ENCODE results near the gene ATP11B. TPM values are rescaled to one million over a fixed set of nuclear protein-coding genes. Genes with fewer than 3 reads are reported as not detected.

The ATP11B gene
- total RNA-seq, 2 donors from 2014 or later = 100 to 129 TPM

DNA sequence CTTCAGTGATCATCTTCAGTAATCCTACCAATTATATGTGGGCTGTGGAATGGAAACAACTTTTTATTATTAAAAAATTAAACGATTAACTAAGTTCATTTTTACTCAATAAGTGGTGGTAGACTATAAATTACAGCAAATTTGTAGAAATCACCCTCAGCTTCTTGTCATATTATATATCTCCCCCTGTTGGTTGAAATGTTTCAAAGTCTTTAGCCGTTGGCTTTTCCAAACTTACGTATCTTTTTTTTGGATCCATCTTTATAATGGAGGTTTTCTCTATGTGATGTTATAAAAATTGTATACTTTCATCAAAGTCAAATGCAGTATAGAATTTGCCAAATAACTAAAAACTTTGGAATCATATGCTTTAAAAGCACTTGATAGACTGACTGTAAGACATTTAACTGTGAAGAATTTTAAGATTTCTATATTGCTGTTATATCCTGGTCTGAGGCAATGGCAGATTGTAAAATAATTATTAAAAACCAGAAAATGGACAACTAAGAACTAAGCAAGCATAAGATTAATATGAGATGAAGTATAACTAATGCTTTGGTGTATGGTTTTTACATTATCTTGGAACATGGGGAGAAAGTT is 44.7 kb downstream of the ATP11B start:
- Histone ChIP-seq H3K4me3 (no peak overlapping the region), H3K9ac (ENCODE audit: low read depth in 2 of 2, low read length in 2 of 2) (no peak overlapping the region), H3K36me3 (no peaks in the 10 kb centered on the region), H3K27ac (no peak overlapping the region), H3K9me3 (no peaks in the 10 kb centered on the region), H3K4me1 (no peaks in the 10 kb centered on the region), H3K27me3 (no peaks in the 10 kb centered on the region)
- intact Hi-C loops (cut with DNase I) = loop anchor here (5.0 kb wide), 1 partner anchor 126 kb away; no protein-coding TSS in a partner anchor
- no peak for DNase-seq
- peak; percentile 27 for TF ChIP-seq CTCF (IDR thresholded peaks at IDR 0.05)

DNA sequence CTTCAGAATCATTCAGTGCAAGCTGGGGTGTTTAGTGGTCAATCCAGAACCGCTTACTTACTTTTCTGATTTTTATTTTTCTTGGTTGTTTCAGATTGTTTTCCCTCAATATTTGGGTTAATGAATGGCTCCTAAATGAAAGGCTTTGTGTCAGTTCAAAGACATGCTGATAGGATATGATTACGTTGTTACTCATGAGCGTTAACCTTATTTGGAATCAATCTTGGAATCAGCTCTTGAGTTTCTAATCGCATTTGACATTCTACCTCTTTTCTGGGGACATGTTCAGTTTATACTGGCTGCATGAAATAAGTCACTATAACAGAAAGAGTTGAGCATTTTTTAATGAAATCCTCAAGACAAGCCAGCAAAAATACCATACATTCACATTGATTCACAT is 50.2 kb downstream of the ATP11B start:
- Histone ChIP-seq H3K4me1 (no peaks in the 10 kb centered on the region), H3K9ac (ENCODE audit: low read depth in 2 of 2, low read length in 2 of 2) (no peak overlapping the region), H3K9me3 (no peaks in the 10 kb centered on the region), H3K27ac (no peak overlapping the region), H3K27me3 (no peaks in the 10 kb centered on the region), H3K4me3 (no peak overlapping the region), H3K36me3 (no peaks in the 10 kb centered on the region)
- no peak for TF ChIP-seq CTCF (IDR thresholded peaks at IDR 0.05)
- intact Hi-C loops (cut with DNase I) = no loop called here
- no peak for DNase-seq

GRCh38 chr3:182848906-182849305 is 55.6 kb downstream of the ATP11B start:
- TF ChIP-seq CTCF (IDR thresholded peaks at IDR 0.05) = no peak
- DNase-seq = no peak
- Histone ChIP-seq H3K9me3 (no peaks in the 10 kb centered on the region), H3K4me1 (no peaks in the 10 kb centered on the region), H3K9ac (ENCODE audit: low read depth in 2 of 2, low read length in 2 of 2) (no peak overlapping the region), H3K27me3 (no peaks in the 10 kb centered on the region), H3K36me3 (peaks cover 20% of the 10 kb centered on the region), H3K27ac (no peak overlapping the region), H3K4me3 (no peak overlapping the region)
- intact Hi-C loops (cut with DNase I) = no loop called here

DNA sequence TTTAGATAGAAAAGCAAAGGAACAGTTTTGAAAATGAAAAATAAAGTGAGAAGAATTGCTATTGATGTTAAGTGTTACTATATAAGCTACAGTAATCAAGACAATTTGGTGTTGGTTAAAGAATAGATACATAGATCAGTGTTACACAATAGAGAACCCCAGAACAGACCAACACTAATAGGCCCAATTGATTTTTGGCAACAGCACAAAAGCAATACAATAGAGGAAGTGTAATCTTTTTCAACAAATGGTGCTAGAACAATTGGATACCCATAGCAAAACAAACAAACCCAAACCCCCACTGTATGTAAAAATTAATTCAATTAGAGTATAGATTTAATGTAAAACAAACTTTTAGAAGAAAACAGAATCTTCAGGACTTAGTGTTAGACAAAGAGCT is 61.8 kb downstream of the ATP11B start:
- Histone ChIP-seq H3K4me3 (no peak overlapping the region), H3K27me3 (no peaks in the 10 kb centered on the region), H3K9ac (ENCODE audit: low read depth in 2 of 2, low read length in 2 of 2) (no peak overlapping the region), H3K4me1 (no peaks in the 10 kb centered on the region), H3K27ac (no peak overlapping the region), H3K9me3 (no peaks in the 10 kb centered on the region), H3K36me3 (peaks cover 6% of the 10 kb centered on the region)
- TF ChIP-seq CTCF (IDR thresholded peaks at IDR 0.05) = no peak
- intact Hi-C loops (cut with DNase I) = no loop called here
- DNase-seq = no peak

DNA sequence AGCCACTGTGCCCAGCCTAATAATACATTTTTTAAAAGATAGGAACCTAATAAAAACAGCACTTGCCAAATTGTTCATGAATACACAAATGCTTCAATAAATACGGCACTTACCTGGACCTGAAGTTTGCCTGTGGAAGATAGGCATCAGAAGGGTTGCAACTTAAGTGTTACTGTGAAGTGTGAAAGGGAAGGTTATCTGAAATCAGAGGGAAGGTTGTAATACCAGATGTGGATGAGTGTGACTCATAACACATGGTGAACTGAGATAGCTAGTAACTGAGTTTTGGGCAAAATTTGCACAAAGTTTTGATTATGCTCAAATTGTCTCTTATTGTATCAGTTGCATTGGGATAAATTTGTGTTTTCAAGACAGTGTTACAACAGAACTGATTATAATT is 68.0 kb downstream of the ATP11B start:
- H3K4me3 ChIP-seq = no peak overlapping the region
- no peaks in the 10 kb centered on the region for H3K9me3 ChIP-seq
- no peak for TF ChIP-seq CTCF (IDR thresholded peaks at IDR 0.05)
- no peaks in the 10 kb centered on the region for H3K27me3 ChIP-seq
- H3K9ac ChIP-seq (ENCODE audit: low read depth in 2 of 2, low read length in 2 of 2) = no peak overlapping the region
- H3K36me3 ChIP-seq = no peaks in the 10 kb centered on the region
- intact Hi-C loops (cut with DNase I) = no loop called here
- H3K4me1 ChIP-seq = no peaks in the 10 kb centered on the region
- no peak overlapping the region for H3K27ac ChIP-seq
- DNase-seq = no peak
